ENCODE results near the gene RPL36. TPM values are rescaled to one million over a fixed set of nuclear protein-coding genes. Genes with fewer than 3 reads are reported as not detected.

Gene RPL36
- total and polyA plus RNA-seq, 5 donors from 2014 or later = 984 to 2,703 (median 1,992) TPM

- peak overlapping the region; percentile 92 to 100 (median 99) for H3K27ac Mint-ChIP-seq
Measured at GRCh38 chr19:5680084-5680436, 10.0 kb upstream of the RPL36 start.

GRCh38 chr19:5680437-5681368 is 9.4 kb upstream of the RPL36 start, which contains the start of the genes HSD11B1L and MICOS13:
Gene HSD11B1L (plus strand): TSS chr19:5681027. CDS start chr19:5684833, 3,806 bp downstream.
Gene MICOS13 (minus strand): TSS chr19:5680516. CDS start chr19:5680486, 30 bp downstream.
- H3K9me3 ChIP-seq (ENCODE audit: control insufficient read depth in 2 of 2, low read length in 2 of 2) = no peaks in the 10 kb centered on the region
- peak within 1 kb of the TSS; percentile 80 for H3K4me3 ChIP-seq (ENCODE audit: low read depth, low read length)
- Mint-ChIP-seq H3K9me3 (peaks cover 0 to 3% (median 0%) of the 10 kb centered on the region in 7 donors), H3K27me3 (peaks cover 8% of the 10 kb centered on the region), H3K4me1 (peaks cover 0 to 35% (median 18%) of the 10 kb centered on the region in 4 donors), H3K36me3 (no peaks in the 10 kb centered on the region), H3K27ac (peak within 1 kb of the TSS; percentile 92 to 100 (median 99)), H3K4me3 (peak within 1 kb of the TSS; percentile 92 to 94 (median 94))
- peaks cover 18% of the 10 kb centered on the region for H3K4me1 ChIP-seq (ENCODE audit: control insufficient read depth, insufficient read depth, low read length, poor library complexity, severe bottlenecking)
- DNase-seq (peak; percentile 97 to 99 (median 99)), ATAC-seq (ENCODE audit: low read depth in 2 of 2) (peak; percentile 95 to 97)
- H3K27ac ChIP-seq (ENCODE audit: insufficient read depth, low read length, poor library complexity, severe bottlenecking) = peak within 1 kb of the TSS; percentile 97
- no peaks in the 10 kb centered on the region for H3K27me3 ChIP-seq (ENCODE audit: control insufficient read depth, insufficient read depth, low read length)
- H3K36me3 ChIP-seq (ENCODE audit: control insufficient read depth, insufficient read depth, low read length) = no peaks in the 10 kb centered on the region

More at GRCh38 chr19:5680084-5680436, 10.0 kb upstream of the RPL36 start:
- H3K4me1 ChIP-seq (ENCODE audit: control insufficient read depth, insufficient read depth, low read length, poor library complexity, severe bottlenecking) = peaks cover 18% of the 10 kb centered on the region
- no peaks in the 10 kb centered on the region for H3K27me3 ChIP-seq (ENCODE audit: control insufficient read depth, insufficient read depth, low read length)
- peaks cover 0 to 35% (median 18%) of the 10 kb centered on the region in 4 donors for H3K4me1 Mint-ChIP-seq
- H3K4me3 ChIP-seq (ENCODE audit: low read depth, low read length) = peak overlapping the region; percentile 80
- no peaks in the 10 kb centered on the region for H3K36me3 Mint-ChIP-seq
- ATAC-seq (ENCODE audit: low read depth in 2 of 2) = no peak
- peak overlapping the region; percentile 97 for H3K27ac ChIP-seq (ENCODE audit: insufficient read depth, low read length, poor library complexity, severe bottlenecking)
- DNase-seq = no peak
- peaks cover 0 to 3% (median 0%) of the 10 kb centered on the region in 7 donors for H3K9me3 Mint-ChIP-seq
- no peaks in the 10 kb centered on the region for H3K36me3 ChIP-seq (ENCODE audit: control insufficient read depth, insufficient read depth, low read length)
- peak overlapping the region; percentile 92 to 94 (median 94) for H3K4me3 Mint-ChIP-seq
- peaks cover 8% of the 10 kb centered on the region for H3K27me3 Mint-ChIP-seq
- no peaks in the 10 kb centered on the region for H3K9me3 ChIP-seq (ENCODE audit: control insufficient read depth in 2 of 2, low read length in 2 of 2)

- Mint-ChIP-seq H3K36me3 (no peaks in the 10 kb centered on the region), H3K4me3 (peak overlapping the region; percentile 29 to 86 (median 78)), H3K4me1 (peaks cover 0 to 43% (median 18%) of the 10 kb centered on the region in 4 donors), H3K27me3 (peaks cover 8% of the 10 kb centered on the region), H3K9me3 (peaks cover 0 to 4% (median 0%) of the 10 kb centered on the region in 7 donors), H3K27ac (peak overlapping the region; percentile 71 to 86 (median 82))
- no peak overlapping the region for H3K27ac ChIP-seq (ENCODE audit: insufficient read depth, low read length, poor library complexity, severe bottlenecking)
- H3K9me3 ChIP-seq (ENCODE audit: control insufficient read depth in 2 of 2, low read length in 2 of 2) = no peaks in the 10 kb centered on the region
- no peaks in the 10 kb centered on the region for H3K36me3 ChIP-seq (ENCODE audit: control insufficient read depth, insufficient read depth, low read length)
- DNase-seq (no peak), ATAC-seq (ENCODE audit: low read depth in 2 of 2) (no peak)
- no peak overlapping the region for H3K4me3 ChIP-seq (ENCODE audit: low read depth, low read length)
- H3K27me3 ChIP-seq (ENCODE audit: control insufficient read depth, insufficient read depth, low read length) = no peaks in the 10 kb centered on the region
- H3K4me1 ChIP-seq (ENCODE audit: control insufficient read depth, insufficient read depth, low read length, poor library complexity, severe bottlenecking) = peaks cover 23% of the 10 kb centered on the region
Measured at GRCh38 chr19:5681391-5682106, 8.5 kb upstream of the RPL36 start.

GRCh38 chr19:5682107-5682482 is 8.0 kb upstream of the RPL36 start:
- no peak overlapping the region for H3K4me3 ChIP-seq (ENCODE audit: low read depth, low read length)
- no peak overlapping the region for H3K27ac ChIP-seq (ENCODE audit: insufficient read depth, low read length, poor library complexity, severe bottlenecking)
- Mint-ChIP-seq H3K27me3 (peaks cover 8% of the 10 kb centered on the region), H3K27ac (peak overlapping the region in 1 of 3 donors; percentile 71), H3K9me3 (peaks cover 0 to 4% (median 0%) of the 10 kb centered on the region in 7 donors), H3K4me1 (peaks cover 0 to 44% (median 18%) of the 10 kb centered on the region in 4 donors), H3K4me3 (peak overlapping the region; percentile 29 to 86 (median 78)), H3K36me3 (no peaks in the 10 kb centered on the region)
- no peaks in the 10 kb centered on the region for H3K27me3 ChIP-seq (ENCODE audit: control insufficient read depth, insufficient read depth, low read length)
- no peaks in the 10 kb centered on the region for H3K36me3 ChIP-seq (ENCODE audit: control insufficient read depth, insufficient read depth, low read length)
- ATAC-seq (ENCODE audit: low read depth in 2 of 2) (no peak), DNase-seq (no peak)
- H3K9me3 ChIP-seq (ENCODE audit: control insufficient read depth in 2 of 2, low read length in 2 of 2) = no peaks in the 10 kb centered on the region
- peaks cover 28% of the 10 kb centered on the region for H3K4me1 ChIP-seq (ENCODE audit: control insufficient read depth, insufficient read depth, low read length, poor library complexity, severe bottlenecking)

GRCh38 chr19:5683177-5683886 is 6.8 kb upstream of the RPL36 start:
- Mint-ChIP-seq H3K27ac (peak overlapping the region in 1 of 3 donors; percentile 51), H3K4me1 (peaks cover 0 to 49% (median 20%) of the 10 kb centered on the region in 4 donors), H3K4me3 (peak overlapping the region in 3 of 4 donors; percentile 22 to 79 (median 77)), H3K27me3 (peaks cover 8% of the 10 kb centered on the region), H3K9me3 (peaks cover 0 to 4% (median 0%) of the 10 kb centered on the region in 7 donors), H3K36me3 (no peaks in the 10 kb centered on the region)
- Histone ChIP-seq H3K4me3 (ENCODE audit: low read depth, low read length) (no peak overlapping the region), H3K27me3 (ENCODE audit: control insufficient read depth, insufficient read depth, low read length) (no peaks in the 10 kb centered on the region), H3K4me1 (ENCODE audit: control insufficient read depth, insufficient read depth, low read length, poor library complexity, severe bottlenecking) (peaks cover 35% of the 10 kb centered on the region), H3K9me3 (ENCODE audit: control insufficient read depth in 2 of 2, low read length in 2 of 2) (no peaks in the 10 kb centered on the region), H3K27ac (ENCODE audit: insufficient read depth, low read length, poor library complexity, severe bottlenecking) (no peak overlapping the region), H3K36me3 (ENCODE audit: control insufficient read depth, insufficient read depth, low read length) (no peaks in the 10 kb centered on the region)
- DNase-seq (no peak), ATAC-seq (ENCODE audit: low read depth in 2 of 2) (no peak)

GRCh38 chr19:5684694-5685430 is 5.2 kb upstream of the RPL36 start:
- Histone ChIP-seq H3K9me3 (ENCODE audit: control insufficient read depth in 2 of 2, low read length in 2 of 2) (no peaks in the 10 kb centered on the region), H3K27me3 (ENCODE audit: control insufficient read depth, insufficient read depth, low read length) (no peaks in the 10 kb centered on the region), H3K4me1 (ENCODE audit: control insufficient read depth, insufficient read depth, low read length, poor library complexity, severe bottlenecking) (peaks cover 28% of the 10 kb centered on the region), H3K36me3 (ENCODE audit: control insufficient read depth, insufficient read depth, low read length) (no peaks in the 10 kb centered on the region), H3K27ac (ENCODE audit: insufficient read depth, low read length, poor library complexity, severe bottlenecking) (no peak overlapping the region), H3K4me3 (ENCODE audit: low read depth, low read length) (no peak overlapping the region)
- H3K27ac Mint-ChIP-seq = no peak overlapping the region
- no peaks in the 10 kb centered on the region for H3K36me3 Mint-ChIP-seq
- peak overlapping the region in 2 of 4 donors; percentile 28 to 63 for H3K4me3 Mint-ChIP-seq
- peaks cover 0 to 4% (median 0%) of the 10 kb centered on the region in 7 donors for H3K9me3 Mint-ChIP-seq
- peaks cover 10% of the 10 kb centered on the region for H3K27me3 Mint-ChIP-seq
- DNase-seq (no peak), ATAC-seq (ENCODE audit: low read depth in 2 of 2) (no peak)
- H3K4me1 Mint-ChIP-seq = peaks cover 0 to 46% (median 16%) of the 10 kb centered on the region in 4 donors
